H1 (cell line): ENCODE measurements around the gene TP53RK. TPM values are rescaled to one million over a fixed set of nuclear protein-coding genes. Genes with fewer than 3 reads are reported as not detected.

Source experiments
- RFX5 ChIP-seq: IDR thresholded peaks from 2 replicates; pipeline ENCODE4 v1.6.1; 2011; ENCODE audit warnings: low read depth, low read length, improper control_type of control experiment, borderline replicate concordance
- SAP30 ChIP-seq: fragments of 300-600 bp; sonication (generic); IDR thresholded peaks from 2 replicates; pipeline ENCODE4 v1.7.1; 2012; ENCODE audit warnings: low read length, moderate library complexity, mild to moderate bottlenecking, inconsistent platforms; ENCODE audit not compliant: insufficient read depth, insufficient replicate concordance
- polyA plus RNA-seq, 7 experiments: library from polyadenylated mRNA; depleted of rRNA in 3 of 7; stranded (reverse) in 5 of 7; unstranded in 2 of 7; fragments of >200 nt in 5 of 7; fragments of 200-250 nt in 2 of 7; gene quantifications; 1 replicate in 5 of 7; 2 replicates in 1 of 7; 4 replicates in 1 of 7; pipeline versions ENCODE4 v1.2.1 to v1.2.3, GENCODE V29; 2011 to 2013; ENCODE audit warnings: missing spikeins in 2 of 7, mixed read lengths in 2 of 7
- total RNA-seq: library from RNA; stranded (reverse); fragmentation: NEBNext Ultra II Directional; extraction: Animal tissue kit (Norgen Biotek cat#: 25700); gene quantifications from 2 replicates; pipeline ENCODE4 v1.2.1, GENCODE V29; 2021

Gene TP53RK
- total and polyA plus RNA-seq, 2 of the 8 experiments (the other 6 are each of a cell fraction or from before 2014, with no cell fraction given): 8.5 to 16.3 TPM

DNA sequence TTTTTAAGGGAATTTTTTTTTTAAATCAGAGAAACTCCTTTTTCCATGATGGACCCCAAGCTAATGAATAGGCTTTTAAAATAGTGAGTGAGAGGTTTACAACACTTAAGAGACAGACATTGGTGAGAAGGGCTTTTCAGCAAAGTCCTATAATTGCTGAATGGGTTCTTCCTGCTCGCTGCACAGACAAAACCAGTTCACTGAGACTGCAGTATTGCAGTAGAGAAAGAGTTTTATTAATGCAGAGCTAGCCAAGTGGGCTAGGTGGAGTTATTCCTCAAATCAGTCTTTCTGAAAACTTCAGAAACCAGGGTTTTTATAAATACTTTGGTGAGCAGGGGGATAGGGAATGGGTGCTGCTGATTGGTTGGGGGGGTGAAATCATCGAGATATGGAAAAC, 17.0 kb upstream of the TP53RK start (continued):
- TF ChIP-seq SAP30 (no peak), RFX5 (no peak)
